K562 (cell line): ENCODE measurements around the gene ANKRD13B. TPM values are rescaled to one million over a fixed set of nuclear protein-coding genes. Genes with fewer than 3 reads are reported as not detected.

Experiments
- ATAC-seq: fragments of 200-7000 bp; cut with Tn5 transposase; 3 replicates; pipeline ENCODE4 v1.9.1; 2020; ENCODE audit warnings: moderate library complexity
- BruUV-seq: library from RNA; stranded (reverse); fragments of 400-500 nt; replicated peaks from 2 replicates; lab custom pipeline; 2021; lab: Mats Ljungman, UMichigan
- CTCF ChIA-PET: fragments of 300-600 bp; formaldehyde crosslinking; extraction: SDS; loops from one replicate; lab custom pipeline; 2021; ENCODE audit warnings: low intra/inter-chr PET ratio; lab: Yijun Ruan, JAX
- POLR2A ChIA-PET: fragments of 300-600, 350-650 bp; sonication (Branson Sonifier 250); formaldehyde crosslinking; extraction: SDS; loops from one replicate; lab custom pipeline; 2021; ENCODE audit warnings: antibody characterized with exemption, inconsistent platforms; lab: Yijun Ruan, JAX
- DNase-seq, 4 experiments: peaks; one replicate each; pipeline versions ENCODE4 v3.0.0 to v3.0.0-alpha.2; 2011 to 2018; ENCODE audit warnings: low spot score in 3 of 4, mixed read lengths in 3 of 4; ENCODE audit errors: extremely low read depth in 1 of 4
- FAIRE-seq: peaks from 2 replicates; lab custom pipeline; 2011; peaks lifted over from hg19 to GRCh38; lab: Jason Lieb, UNC
- H2AFZ ChIP-seq: 2 replicates; pipeline ENCODE4 v1.6.0; 2011; ENCODE audit warnings: low read depth, low read length, control low read depth, inconsistent platforms
- H3K27ac ChIP-seq: fragments of 200-600 bp; 3 replicates; pipeline ENCODE4 v1.8.0; 2011; ENCODE audit warnings: low read depth, mild to moderate bottlenecking, control low read depth, inconsistent platforms, low read length, moderate library complexity, mixed read lengths; ENCODE audit errors: extremely low read depth
- H3K27me3 ChIP-seq, 2 experiments: fragments of 300-600 bp in 1 of 2; 2 replicates in 1 of 2; 3 replicates in 1 of 2; pipeline versions ENCODE4 v1.6.0 to v1.8.0; 2011; ENCODE audit warnings: inconsistent platforms in 2 of 2, low read length in 2 of 2, mild to moderate bottlenecking in 1 of 2, mixed read lengths in 1 of 2, moderate library complexity in 1 of 2; ENCODE audit not compliant: control insufficient read depth in 2 of 2, insufficient read depth in 2 of 2
- H3K36me3 ChIP-seq: fragments of 300-600 bp; 3 replicates; pipeline ENCODE4 v1.8.0; 2011; ENCODE audit warnings: mild to moderate bottlenecking, low read length, inconsistent platforms; ENCODE audit not compliant: control insufficient read depth, insufficient read depth
- H3K4me1 ChIP-seq, 2 experiments: fragments of 200-600 bp in 1 of 2; replicated peaks in 1 of 2; 2 replicates in 1 of 2; 3 replicates in 1 of 2; pipeline versions ENCODE4 v1.5.1 to v1.8.0; 2011; ENCODE audit warnings: inconsistent platforms in 2 of 2, low read length in 2 of 2, mild to moderate bottlenecking in 1 of 2, mixed read lengths in 1 of 2, moderate library complexity in 1 of 2; ENCODE audit not compliant: control insufficient read depth in 2 of 2, insufficient read depth in 2 of 2
- H3K4me2 ChIP-seq: 2 replicates; pipeline ENCODE4 v1.6.1; 2011; ENCODE audit warnings: low read length, control low read depth, inconsistent platforms, mixed read lengths; ENCODE audit not compliant: insufficient read depth
- H3K4me3 ChIP-seq: fragments of 200-600 bp; sonication (generic), shearing (Covaris generic); 2 replicates; pipeline ENCODE4 v1.5.1; 2016; ENCODE audit warnings: control low read depth, inconsistent platforms
- H3K79me2 ChIP-seq: fragments of 200-600 bp; 3 replicates; pipeline ENCODE4 v1.8.0; 2011; ENCODE audit warnings: low read length, inconsistent platforms; ENCODE audit not compliant: control insufficient read depth, insufficient read depth
- H3K9ac ChIP-seq, 2 experiments: 2 replicates each; pipeline versions ENCODE4 v1.6.0 to v1.6.1; 2011; ENCODE audit warnings: low read depth in 2 of 2, low read length in 2 of 2, control low read depth in 1 of 2, inconsistent platforms in 1 of 2, mild to moderate bottlenecking in 1 of 2, mixed read lengths in 1 of 2; ENCODE audit not compliant: insufficient read depth in 1 of 2
- H3K9me1 ChIP-seq: one replicate; pipeline ENCODE4 v1.6.0; 2011; ENCODE audit warnings: inconsistent platforms, mild to moderate bottlenecking, low read length, moderate library complexity; ENCODE audit not compliant: control insufficient read depth, insufficient read depth
- H3K9me3 ChIP-seq: replicated peaks from 2 replicates; pipeline ENCODE4 v1.5.1; 2011; ENCODE audit warnings: low read depth, low read length, inconsistent platforms; ENCODE audit not compliant: control insufficient read depth, insufficient read depth
- H4K20me1 ChIP-seq: replicated peaks from 2 replicates; pipeline ENCODE4 v1.6.1; 2011; ENCODE audit warnings: low read length, inconsistent platforms, mixed read lengths; ENCODE audit not compliant: control insufficient read depth, insufficient read depth
- CCNT2 ChIP-seq: IDR thresholded peaks from 2 replicates; pipeline ENCODE4 v1.6.1; 2011; ENCODE audit warnings: borderline replicate concordance, low read depth, mild to moderate bottlenecking, moderate library complexity, mixed read lengths, low read length; ENCODE audit not compliant: insufficient read length; ENCODE audit errors: extremely low read depth
- HMG20A ChIP-seq: fragments of 450-650 bp; formaldehyde crosslinking; conservative IDR thresholded peaks from 2 replicates; pipeline ENCODE4 v1.4.0; 2020; ENCODE audit warnings: mild to moderate bottlenecking, mixed read lengths
- HNRNPLL ChIP-seq: fragments of 200-400 bp; formaldehyde crosslinking; IDR thresholded peaks from 2 replicates; pipeline ENCODE4 v1.6.1; 2017; ENCODE audit warnings: low read length, low read depth, mild to moderate bottlenecking; ENCODE audit not compliant: poor library complexity, severe bottlenecking
- KDM5B ChIP-seq: fragments of 200-600 bp; sonication (generic); IDR thresholded peaks from 2 replicates; pipeline ENCODE4 v1.6.1; 2012; ENCODE audit warnings: low read depth, mild to moderate bottlenecking, moderate library complexity, low read length, control low read depth, inconsistent platforms; ENCODE audit not compliant: insufficient replicate concordance
- KLF1 ChIP-seq: fragments of 450-650 bp; IDR thresholded peaks from 2 replicates; pipeline ENCODE4 v1.6.1; 2016; ENCODE audit warnings: missing genetic modification characterization, missing compliant biosample characterization
- L3MBTL2 ChIP-seq: fragments of 450-650 bp; IDR thresholded peaks from 2 replicates; pipeline ENCODE4 v1.6.1; 2016; ENCODE audit warnings: mild to moderate bottlenecking, moderate library complexity
- NR3C1 ChIP-seq: sonication (generic); formaldehyde crosslinking; IDR thresholded peaks from 2 replicates; pipeline ENCODE4 v1.8.1; 2022; ENCODE audit warnings: missing genetic modification reagents
- PTTG1 ChIP-seq: fragments of 450-650 bp; IDR thresholded peaks from 2 replicates; pipeline ENCODE4 v1.6.1; 2016; ENCODE audit warnings: low read depth, mild to moderate bottlenecking, missing genetic modification characterization, missing compliant biosample characterization
- RAD21 ChIP-seq, 2 experiments: fragments of 250-450 bp in 1 of 2; fragments of 450-650 bp in 1 of 2; sonication (Bioruptor Pico) in 1 of 2; formaldehyde crosslinking in 1 of 2; IDR thresholded peaks in 1 of 2; conservative IDR thresholded peaks in 1 of 2; 2 replicates each; pipeline versions ENCODE4 v1.4.0 to v1.8.0; 2020 to 2022; ENCODE audit warnings: mild to moderate bottlenecking in 2 of 2, moderate library complexity in 1 of 2
- SMARCA4 ChIP-seq: fragments of 450-650 bp; IDR thresholded peaks from 2 replicates; pipeline ENCODE4 v1.6.1; 2016
- TOE1 ChIP-seq, 2 experiments: fragments of 450-650 bp in 1 of 2; sonication (generic) in 1 of 2; formaldehyde crosslinking in 1 of 2; IDR thresholded peaks; 2 replicates each; pipeline versions ENCODE4 v1.7.1 to v1.8.0; 2016 to 2022; ENCODE audit warnings: borderline replicate concordance in 2 of 2, mild to moderate bottlenecking in 2 of 2, antibody characterized with exemption in 1 of 2, inconsistent platforms in 1 of 2, low read depth in 1 of 2, missing genetic modification reagents in 1 of 2, moderate library complexity in 1 of 2
- ZNF140 ChIP-seq: fragments of 250-450 bp; sonication (Bioruptor Pico); IDR thresholded peaks from 2 replicates; pipeline ENCODE4 v1.8.0; 2021; ENCODE audit warnings: moderate library complexity, mild to moderate bottlenecking, inconsistent platforms
- ZNF3 ChIP-seq: fragments of 250-450 bp; sonication (Bioruptor Pico); IDR thresholded peaks from 2 replicates; pipeline ENCODE4 v1.5.0; 2021; ENCODE audit warnings: mild to moderate bottlenecking, moderate library complexity
- ZNF436 ChIP-seq: fragments of 250-450, 450-650 bp; sonication (Bioruptor Pico); formaldehyde crosslinking; IDR thresholded peaks from 2 replicates; pipeline ENCODE4 v1.7.0; 2020; ENCODE audit warnings: mild to moderate bottlenecking
- WGBS: fragments of 100-300 bp; shearing (Covaris generic); methylation state at CpG from one replicate; pipeline ENCODE4 v1.1.6; 2016; ENCODE audit warnings: low coverage, mixed read lengths; ENCODE audit not compliant: insufficient coverage; ENCODE audit errors: missing lambda C conversion rate; 5-methylcytosine and 5-hydroxymethylcytosine counted together
- in situ Hi-C: fragments of 300-500 bp; cut with MboI; formaldehyde crosslinking; loops from 4 replicates; pipeline ENCODE4 v1.15.0; 2018; ENCODE audit warnings: inconsistent platforms, mixed read lengths
- intact Hi-C: fragments of 100-400 bp; cut with micrococcal nuclease; formaldehyde crosslinking; loops from 2 replicates; pipeline ENCODE4 v1.14.2; 2022
- polyA plus RNA-seq, 8 experiments: library from polyadenylated mRNA; depleted of rRNA in 4 of 8; stranded (reverse) in 5 of 8; unstranded in 3 of 8; fragments of >200 nt; fragmentation: Nextera tagmentation in 2 of 8; fragmentation: Illumina TruSeq in 1 of 8; extraction: Ambion mirVana in 2 of 8; extraction: Trizol in 1 of 8; gene quantifications; 2 replicates each; pipeline versions ENCODE4 v1.2.1 to v1.2.3, GENCODE V29; 2011 to 2014; ENCODE audit warnings: inconsistent platforms in 1 of 8, missing spikeins in 1 of 8
- total RNA-seq, 7 experiments: library from RNA; depleted of rRNA in 6 of 7; stranded (reverse); fragments of >200 nt in 6 of 7; fragmentation: Illumina TruSeq in 2 of 7; extraction: Trizol in 2 of 7; gene quantifications; 2 replicates each; pipeline versions ENCODE4 v1.2.1 to v1.2.3, GENCODE V29; 2011 to 2021; ENCODE audit warnings: low replicate concordance in 1 of 7
- TF ChIP-seq, protein P1 (sequence below), 2 experiments: fragments of 150-350 bp in 1 of 2; IDR thresholded peaks; 2 replicates each; pipeline ENCODE4 v1.6.1; 2012 to 2016; ENCODE audit warnings: low read depth in 2 of 2, low read length in 2 of 2, mild to moderate bottlenecking in 1 of 2, moderate library complexity in 1 of 2
- TF ChIP-seq, protein P2 (sequence below): IDR thresholded peaks from 2 replicates; pipeline ENCODE4 v1.6.1; 2014; ENCODE audit warnings: antibody characterized with exemption

The ANKRD13B gene
- total and polyA plus RNA-seq, 9 of the 15 experiments (the other 6 are each of a cell fraction or from before 2014, with no cell fraction given) = 0.15 to 28.1 (median 4.6) TPM

- ChIA-PET CTCF (no interaction called here), POLR2A (no interaction called here)
- no peak overlapping the region for H2AFZ ChIP-seq
- no peak for ATAC-seq
- in situ Hi-C loops = no loop called here
- no peaks in the 10 kb centered on the region for H3K79me2 ChIP-seq
- H3K4me2 ChIP-seq = peak overlapping the region; percentile 81; the same call in 1 of the 2 replicates
- H3K9me1 ChIP-seq = no peaks in the 10 kb centered on the region
- no peaks in the 10 kb centered on the region; the same call in 1 of the 2 replicates for H4K20me1 ChIP-seq
- no peak for FAIRE-seq
- peaks cover 18 to 56% of the 10 kb centered on the region in 2 experiments for H3K4me1 ChIP-seq
- no TSS peak for BruUV-seq
- H3K27me3 ChIP-seq = no peaks in the 10 kb centered on the region
- no peak overlapping the region for H3K4me3 ChIP-seq
- no peak overlapping the region for H3K27ac ChIP-seq
- no peak for DNase-seq
- WGBS = 67% methylated on average over 15 of the region's 16 CpGs
- peak overlapping the region in 1 of 2 experiments; percentile 92; a peak in 2 of 4 replicates for H3K9ac ChIP-seq
- H3K36me3 ChIP-seq = no peaks in the 10 kb centered on the region; the same call in 2 of the 3 replicates
- no peaks in the 10 kb centered on the region for H3K9me3 ChIP-seq
- intact Hi-C loops = loop anchor here (1.0 to 10.0 kb wide), 2 partner anchors 34 to 470 kb away; no protein-coding TSS in a partner anchor
- TF ChIP-seq KLF1 (tag) = no peak
- TF ChIP-seq, protein P1, sequence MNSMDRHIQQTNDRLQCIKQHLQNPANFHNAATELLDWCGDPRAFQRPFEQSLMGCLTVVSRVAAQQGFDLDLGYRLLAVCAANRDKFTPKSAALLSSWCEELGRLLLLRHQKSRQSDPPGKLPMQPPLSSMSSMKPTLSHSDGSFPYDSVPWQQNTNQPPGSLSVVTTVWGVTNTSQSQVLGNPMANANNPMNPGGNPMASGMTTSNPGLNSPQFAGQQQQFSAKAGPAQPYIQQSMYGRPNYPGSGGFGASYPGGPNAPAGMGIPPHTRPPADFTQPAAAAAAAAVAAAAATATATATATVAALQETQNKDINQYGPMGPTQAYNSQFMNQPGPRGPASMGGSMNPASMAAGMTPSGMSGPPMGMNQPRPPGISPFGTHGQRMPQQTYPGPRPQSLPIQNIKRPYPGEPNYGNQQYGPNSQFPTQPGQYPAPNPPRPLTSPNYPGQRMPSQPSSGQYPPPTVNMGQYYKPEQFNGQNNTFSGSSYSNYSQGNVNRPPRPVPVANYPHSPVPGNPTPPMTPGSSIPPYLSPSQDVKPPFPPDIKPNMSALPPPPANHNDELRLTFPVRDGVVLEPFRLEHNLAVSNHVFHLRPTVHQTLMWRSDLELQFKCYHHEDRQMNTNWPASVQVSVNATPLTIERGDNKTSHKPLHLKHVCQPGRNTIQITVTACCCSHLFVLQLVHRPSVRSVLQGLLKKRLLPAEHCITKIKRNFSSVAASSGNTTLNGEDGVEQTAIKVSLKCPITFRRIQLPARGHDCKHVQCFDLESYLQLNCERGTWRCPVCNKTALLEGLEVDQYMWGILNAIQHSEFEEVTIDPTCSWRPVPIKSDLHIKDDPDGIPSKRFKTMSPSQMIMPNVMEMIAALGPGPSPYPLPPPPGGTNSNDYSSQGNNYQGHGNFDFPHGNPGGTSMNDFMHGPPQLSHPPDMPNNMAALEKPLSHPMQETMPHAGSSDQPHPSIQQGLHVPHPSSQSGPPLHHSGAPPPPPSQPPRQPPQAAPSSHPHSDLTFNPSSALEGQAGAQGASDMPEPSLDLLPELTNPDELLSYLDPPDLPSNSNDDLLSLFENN (IDR thresholded peaks at IDR 0.05; ENCODE audit: low read depth in 2 of 2, low read length in 2 of 2) = no peak
- no peak for TF ChIP-seq NR3C1 (CRISPR knock-in tag)
- no peak for TF ChIP-seq HNRNPLL
- TF ChIP-seq ZNF140 (CRISPR knock-in tag) = no peak
- TF ChIP-seq ZNF3 (CRISPR knock-in tag) = no peak
- TF ChIP-seq RAD21 (CRISPR knock-in tag; conservative IDR thresholded peaks at IDR 0.05 in 1 of 2, IDR thresholded peaks at IDR 0.05 in 1 of 2) = no peak
- TF ChIP-seq SMARCA4 = no peak
- TF ChIP-seq L3MBTL2 = no peak
- TF ChIP-seq CCNT2 = no peak
- no peak for TF ChIP-seq PTTG1 (tag)
- no peak for TF ChIP-seq KDM5B
- TF ChIP-seq HMG20A (CRISPR knock-in tag) = no peak
- TF ChIP-seq, protein P2, sequence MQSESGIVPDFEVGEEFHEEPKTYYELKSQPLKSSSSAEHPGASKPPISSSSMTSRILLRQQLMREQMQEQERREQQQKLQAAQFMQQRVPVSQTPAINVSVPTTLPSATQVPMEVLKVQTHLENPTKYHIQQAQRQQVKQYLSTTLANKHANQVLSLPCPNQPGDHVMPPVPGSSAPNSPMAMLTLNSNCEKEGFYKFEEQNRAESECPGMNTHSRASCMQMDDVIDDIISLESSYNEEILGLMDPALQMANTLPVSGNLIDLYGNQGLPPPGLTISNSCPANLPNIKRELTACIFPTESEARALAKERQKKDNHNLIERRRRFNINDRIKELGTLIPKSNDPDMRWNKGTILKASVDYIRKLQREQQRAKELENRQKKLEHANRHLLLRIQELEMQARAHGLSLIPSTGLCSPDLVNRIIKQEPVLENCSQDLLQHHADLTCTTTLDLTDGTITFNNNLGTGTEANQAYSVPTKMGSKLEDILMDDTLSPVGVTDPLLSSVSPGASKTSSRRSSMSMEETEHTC = no peak
- TF ChIP-seq TOE1 (IDR thresholded peaks at IDR 0.05; ENCODE audit: borderline replicate concordance) = no peak
- no peak for TF ChIP-seq TOE1 (CRISPR knock-in tag; IDR thresholded peaks at IDR 0.05; ENCODE audit: borderline replicate concordance, low read depth)
- no peak for TF ChIP-seq ZNF436 (CRISPR knock-in tag)
Measured at GRCh38 chr17:29614349-29615047, 21.6 kb downstream of the ANKRD13B start.
